K562 (cell line): ENCODE data around the gene MYMK. TPM values are rescaled to one million over a fixed set of nuclear protein-coding genes. Genes with fewer than 3 reads are reported as not detected.

Experiments
- ATAC-seq: fragments of 200-7000 bp; cut with Tn5 transposase; 3 replicates; pipeline ENCODE4 v1.9.1; 2020; ENCODE audit warnings: moderate library complexity
- BruUV-seq: library from RNA; stranded (reverse); fragments of 400-500 nt; replicated peaks from 2 replicates; lab custom pipeline; 2021; lab: Mats Ljungman, UMichigan
- CTCF ChIA-PET: fragments of 300-600 bp; formaldehyde crosslinking; extraction: SDS; loops from one replicate; lab custom pipeline; 2021; ENCODE audit warnings: low intra/inter-chr PET ratio; lab: Yijun Ruan, JAX
- POLR2A ChIA-PET: fragments of 300-600, 350-650 bp; sonication (Branson Sonifier 250); formaldehyde crosslinking; extraction: SDS; loops from one replicate; lab custom pipeline; 2021; ENCODE audit warnings: antibody characterized with exemption, inconsistent platforms; lab: Yijun Ruan, JAX
- DNase-seq, 4 experiments: peaks; one replicate each; pipeline versions ENCODE4 v3.0.0 to v3.0.0-alpha.2; 2011 to 2018; ENCODE audit warnings: low spot score in 3 of 4, mixed read lengths in 3 of 4; ENCODE audit errors: extremely low read depth in 1 of 4
- FAIRE-seq: peaks from 2 replicates; lab custom pipeline; 2011; peaks lifted over from hg19 to GRCh38; lab: Jason Lieb, UNC
- H2AFZ ChIP-seq: 2 replicates; pipeline ENCODE4 v1.6.0; 2011; ENCODE audit warnings: low read depth, low read length, control low read depth, inconsistent platforms
- H3K27ac ChIP-seq: fragments of 200-600 bp; 3 replicates; pipeline ENCODE4 v1.8.0; 2011; ENCODE audit warnings: low read depth, mild to moderate bottlenecking, control low read depth, inconsistent platforms, low read length, moderate library complexity, mixed read lengths; ENCODE audit errors: extremely low read depth
- H3K27me3 ChIP-seq, 2 experiments: fragments of 300-600 bp in 1 of 2; 2 replicates in 1 of 2; 3 replicates in 1 of 2; pipeline versions ENCODE4 v1.6.0 to v1.8.0; 2011; ENCODE audit warnings: inconsistent platforms in 2 of 2, low read length in 2 of 2, mild to moderate bottlenecking in 1 of 2, mixed read lengths in 1 of 2, moderate library complexity in 1 of 2; ENCODE audit not compliant: control insufficient read depth in 2 of 2, insufficient read depth in 2 of 2
- H3K36me3 ChIP-seq: fragments of 300-600 bp; 3 replicates; pipeline ENCODE4 v1.8.0; 2011; ENCODE audit warnings: mild to moderate bottlenecking, low read length, inconsistent platforms; ENCODE audit not compliant: control insufficient read depth, insufficient read depth
- H3K4me1 ChIP-seq, 2 experiments: fragments of 200-600 bp in 1 of 2; replicated peaks in 1 of 2; 2 replicates in 1 of 2; 3 replicates in 1 of 2; pipeline versions ENCODE4 v1.5.1 to v1.8.0; 2011; ENCODE audit warnings: inconsistent platforms in 2 of 2, low read length in 2 of 2, mild to moderate bottlenecking in 1 of 2, mixed read lengths in 1 of 2, moderate library complexity in 1 of 2; ENCODE audit not compliant: control insufficient read depth in 2 of 2, insufficient read depth in 2 of 2
- H3K4me2 ChIP-seq: 2 replicates; pipeline ENCODE4 v1.6.1; 2011; ENCODE audit warnings: low read length, control low read depth, inconsistent platforms, mixed read lengths; ENCODE audit not compliant: insufficient read depth
- H3K4me3 ChIP-seq: fragments of 200-600 bp; sonication (generic), shearing (Covaris generic); 2 replicates; pipeline ENCODE4 v1.5.1; 2016; ENCODE audit warnings: control low read depth, inconsistent platforms
- H3K79me2 ChIP-seq: fragments of 200-600 bp; 3 replicates; pipeline ENCODE4 v1.8.0; 2011; ENCODE audit warnings: low read length, inconsistent platforms; ENCODE audit not compliant: control insufficient read depth, insufficient read depth
- H3K9ac ChIP-seq, 2 experiments: 2 replicates each; pipeline versions ENCODE4 v1.6.0 to v1.6.1; 2011; ENCODE audit warnings: low read depth in 2 of 2, low read length in 2 of 2, control low read depth in 1 of 2, inconsistent platforms in 1 of 2, mild to moderate bottlenecking in 1 of 2, mixed read lengths in 1 of 2; ENCODE audit not compliant: insufficient read depth in 1 of 2
- H3K9me1 ChIP-seq: one replicate; pipeline ENCODE4 v1.6.0; 2011; ENCODE audit warnings: inconsistent platforms, mild to moderate bottlenecking, low read length, moderate library complexity; ENCODE audit not compliant: control insufficient read depth, insufficient read depth
- H3K9me3 ChIP-seq: replicated peaks from 2 replicates; pipeline ENCODE4 v1.5.1; 2011; ENCODE audit warnings: low read depth, low read length, inconsistent platforms; ENCODE audit not compliant: control insufficient read depth, insufficient read depth
- H4K20me1 ChIP-seq: replicated peaks from 2 replicates; pipeline ENCODE4 v1.6.1; 2011; ENCODE audit warnings: low read length, inconsistent platforms, mixed read lengths; ENCODE audit not compliant: control insufficient read depth, insufficient read depth
- HES1 ChIP-seq: fragments of 450-650 bp; IDR thresholded peaks from 2 replicates; pipeline ENCODE4 v1.6.1; 2016; ENCODE audit warnings: low read depth, mild to moderate bottlenecking, moderate library complexity
- PPARD ChIP-seq: fragments of 250-450 bp; sonication (Bioruptor Pico); IDR thresholded peaks from 2 replicates; pipeline ENCODE4 v1.8.0; 2022; ENCODE audit warnings: inconsistent platforms, mild to moderate bottlenecking, moderate library complexity
- RUNX1 ChIP-seq: sonication (generic); IDR thresholded peaks from 2 replicates; pipeline ENCODE4 v1.6.1; 2016; ENCODE audit warnings: antibody characterized with exemption, low read depth
- TBL1XR1 ChIP-seq, 2 experiments: IDR thresholded peaks; 2 replicates each; pipeline ENCODE4 v1.6.1; 2012; ENCODE audit warnings: improper control_type of control experiment in 2 of 2, low read length in 2 of 2, mild to moderate bottlenecking in 1 of 2
- THAP7 ChIP-seq: fragments of 250-450 bp; sonication (Bioruptor Pico); IDR thresholded peaks from 2 replicates; pipeline ENCODE4 v1.5.0; 2021
- WHSC1 ChIP-seq: IDR thresholded peaks from one replicate; pipeline ENCODE4 v1.6.1; 2012; ENCODE audit warnings: low read length, control low read depth, inconsistent platforms
- ZBTB33 ChIP-seq: sonication (generic); formaldehyde crosslinking; IDR thresholded peaks from 2 replicates; pipeline ENCODE4 v1.8.1; 2023; ENCODE audit warnings: mild to moderate bottlenecking, missing genetic modification reagents
- ZNF217 ChIP-seq: sonication (generic); formaldehyde crosslinking; IDR thresholded peaks from 2 replicates; pipeline ENCODE4 v1.8.0; 2022; ENCODE audit warnings: mild to moderate bottlenecking, missing genetic modification reagents
- ZNF561 ChIP-seq: fragments of 450-650 bp; formaldehyde crosslinking; conservative IDR thresholded peaks from 2 replicates; pipeline ENCODE4 v1.4.0; 2020; ENCODE audit warnings: mild to moderate bottlenecking, moderate library complexity
- ZNF785 ChIP-seq: fragments of 250-450 bp; sonication (Bioruptor Pico); IDR thresholded peaks from 2 replicates; pipeline ENCODE4 v1.4.0; 2020; ENCODE audit warnings: mild to moderate bottlenecking
- WGBS: fragments of 100-300 bp; shearing (Covaris generic); methylation state at CpG from one replicate; pipeline ENCODE4 v1.1.6; 2016; ENCODE audit warnings: low coverage, mixed read lengths; ENCODE audit not compliant: insufficient coverage; ENCODE audit errors: missing lambda C conversion rate; 5-methylcytosine and 5-hydroxymethylcytosine counted together
- in situ Hi-C: fragments of 300-500 bp; cut with MboI; formaldehyde crosslinking; loops from 4 replicates; pipeline ENCODE4 v1.15.0; 2018; ENCODE audit warnings: inconsistent platforms, mixed read lengths
- intact Hi-C: fragments of 100-400 bp; cut with micrococcal nuclease; formaldehyde crosslinking; loops from 2 replicates; pipeline ENCODE4 v1.14.2; 2022
- polyA plus RNA-seq, 8 experiments: library from polyadenylated mRNA; depleted of rRNA in 4 of 8; stranded (reverse) in 5 of 8; unstranded in 3 of 8; fragments of >200 nt; fragmentation: Nextera tagmentation in 2 of 8; fragmentation: Illumina TruSeq in 1 of 8; extraction: Ambion mirVana in 2 of 8; extraction: Trizol in 1 of 8; gene quantifications; 2 replicates each; pipeline versions ENCODE4 v1.2.1 to v1.2.3, GENCODE V29; 2011 to 2014; ENCODE audit warnings: inconsistent platforms in 1 of 8, missing spikeins in 1 of 8
- total RNA-seq, 7 experiments: library from RNA; depleted of rRNA in 6 of 7; stranded (reverse); fragments of >200 nt in 6 of 7; fragmentation: Illumina TruSeq in 2 of 7; extraction: Trizol in 2 of 7; gene quantifications; 2 replicates each; pipeline versions ENCODE4 v1.2.1 to v1.2.3, GENCODE V29; 2011 to 2021; ENCODE audit warnings: low replicate concordance in 1 of 7

MYMK gene
- total and polyA plus RNA-seq, 9 of the 15 experiments (the other 6 are each of a cell fraction or from before 2014, with no cell fraction given), result not detected

GRCh38 chr9:133519693-133520092 is 5.1 kb downstream of the MYMK start:
- ChIA-PET CTCF (no interaction called here), POLR2A (no interaction called here)
- no peak for FAIRE-seq
- intact Hi-C loops, result no loop called here
- H3K27me3 ChIP-seq, result peaks cover 46 to 92% of the 10 kb centered on the region in 2 experiments
- H3K4me1 ChIP-seq, result peaks cover 0 to 15% of the 10 kb centered on the region in 2 experiments; a peak in 1 of 5 replicates
- peaks cover 11% of the 10 kb centered on the region for H4K20me1 ChIP-seq
- TF ChIP-seq ZNF561 (CRISPR knock-in tag), result no peak
- no peak overlapping the region for H3K4me3 ChIP-seq
- no peak overlapping the region for H3K27ac ChIP-seq
- no peaks in the 10 kb centered on the region for H3K9me1 ChIP-seq
- no peaks in the 10 kb centered on the region for H3K79me2 ChIP-seq
- BruUV-seq, result no TSS peak
- no peak for DNase-seq
- no peak for ATAC-seq
- WGBS, result 0% methylated on average over 7 of the region's 7 CpGs
- in situ Hi-C loops, result no loop called here
- no peak overlapping the region for H2AFZ ChIP-seq
- H3K36me3 ChIP-seq, result no peaks in the 10 kb centered on the region
- H3K9me3 ChIP-seq, result no peaks in the 10 kb centered on the region
- no peak overlapping the region for H3K9ac ChIP-seq
- H3K4me2 ChIP-seq, result no peak overlapping the region

- intact Hi-C loops, result no loop called here
- Histone ChIP-seq H3K4me1 (peaks cover 0 to 15% of the 10 kb centered on the region in 2 experiments; a peak in 1 of 5 replicates), H3K9ac (peak overlapping the region in 1 of 2 experiments; percentile 48; a peak in 1 of 4 replicates), H3K4me2 (no peak overlapping the region), H3K4me3 (no peak overlapping the region), H3K9me3 (no peaks in the 10 kb centered on the region), H3K27ac (no peak overlapping the region), H4K20me1 (peaks cover 11% of the 10 kb centered on the region), H3K79me2 (no peaks in the 10 kb centered on the region), H3K36me3 (no peaks in the 10 kb centered on the region), H3K9me1 (no peaks in the 10 kb centered on the region), H3K27me3 (peaks cover 42 to 89% of the 10 kb centered on the region in 2 experiments), H2AFZ (no peak overlapping the region)
- ATAC-seq (no peak), DNase-seq (no peak), FAIRE-seq (no peak)
- WGBS, result 6% methylated on average over 27 of the region's 27 CpGs
- ChIA-PET POLR2A (interaction anchor here (0.6 to 0.7 kb wide), 2 partner anchors 22 to 215 kb away, joined by 3 to 4 read pairs; no protein-coding TSS in a partner anchor), CTCF (no interaction called here)
- in situ Hi-C loops, result no loop called here
- no TSS peak for BruUV-seq
- no peak for TF ChIP-seq HES1
- TF ChIP-seq RUNX1, result no peak
- TF ChIP-seq ZNF217, result no peak
- no peak for TF ChIP-seq PPARD
- TF ChIP-seq TBL1XR1 (IDR thresholded peaks at IDR 0.05; ENCODE audit: low read length in 2 of 2), result no peak
- no peak for TF ChIP-seq THAP7 (CRISPR knock-in tag)
- TF ChIP-seq ZNF785 (CRISPR knock-in tag), result no peak
- no peak for TF ChIP-seq ZBTB33 (CRISPR knock-in tag)
- TF ChIP-seq WHSC1, result no peak
Measured at GRCh38 chr9:133518706-133519449, 5.9 kb downstream of the MYMK start.
